H1 (cell line): ENCODE measurements around the gene FSCN2. TPM values are rescaled to one million over a fixed set of nuclear protein-coding genes. Genes with fewer than 3 reads are reported as not detected.

Experiments used
- CTCF ChIA-PET: fragments of 300-600 bp; sonication (Branson Sonifier 250); formaldehyde crosslinking; loops from one replicate; lab custom pipeline; 2021; ENCODE audit not compliant: partially characterized antibody; lab: Charles Lee
- POLR2A ChIA-PET: fragments of 300-600 bp; sonication (Branson Sonifier 250); formaldehyde crosslinking; loops from one replicate; lab custom pipeline; 2021; ENCODE audit warnings: inconsistent platforms; ENCODE audit not compliant: partially characterized antibody; lab: Charles Lee
- DNase-seq, 2 experiments: peaks; one replicate each; pipeline versions ENCODE4 v3.0.0 to v3.0.0-alpha.2; 2010 to 2022; ENCODE audit warnings: low spot score in 2 of 2, low read depth in 1 of 2, mixed read lengths in 1 of 2
- FAIRE-seq: peaks from 2 replicates; lab custom pipeline; 2011; peaks lifted over from hg19 to GRCh38; lab: Jason Lieb, UNC
- H2AFZ ChIP-seq: 2 replicates; pipeline ENCODE4 v1.8.1; 2012; ENCODE audit warnings: low read length, inconsistent platforms
- H2AK5ac ChIP-seq: 2 replicates; pipeline ENCODE4 v1.6.1; 2013; ENCODE audit warnings: low read depth, low read length
- H2BK120ac ChIP-seq: replicated peaks from 2 replicates; pipeline ENCODE3; 2013; ENCODE audit warnings: low read depth, low read length, inconsistent platforms
- H2BK12ac ChIP-seq: 2 replicates; pipeline ENCODE4 v1.6.1; 2013; ENCODE audit warnings: low read depth, low read length
- H2BK15ac ChIP-seq: 2 replicates; pipeline ENCODE4 v1.6.1; 2013; ENCODE audit warnings: low read length
- H2BK20ac ChIP-seq: 2 replicates; pipeline ENCODE4 v1.6.1; 2013; ENCODE audit warnings: low read length
- H2BK5ac ChIP-seq: 2 replicates; pipeline ENCODE4 v1.6.1; 2013; ENCODE audit warnings: low read depth, low read length
- H3K14ac ChIP-seq: 2 replicates; pipeline ENCODE4 v1.6.1; 2013; ENCODE audit warnings: inconsistent platforms; ENCODE audit not compliant: insufficient read length
- H3K18ac ChIP-seq: 2 replicates; pipeline ENCODE4 v1.6.1; 2013; ENCODE audit warnings: low read length; ENCODE audit errors: extremely low read depth
- H3K23ac ChIP-seq: 2 replicates; pipeline ENCODE4 v1.6.1; 2013; ENCODE audit warnings: inconsistent platforms; ENCODE audit not compliant: insufficient read length
- H3K23me2 ChIP-seq: 2 replicates; pipeline ENCODE4 v1.6.1; 2013; ENCODE audit warnings: low read depth, low read length
- H3K27ac ChIP-seq: 2 replicates; pipeline ENCODE4 v1.6.1; 2011; ENCODE audit warnings: low read depth, low read length, inconsistent platforms
- H3K27me3 ChIP-seq, 4 experiments: replicated peaks in 1 of 4; 1 replicate in 1 of 4; 2 replicates in 3 of 4; pipeline versions ENCODE4 v1.6.1 to v1.8.1; 2011 to 2013; ENCODE audit warnings: low read length in 3 of 4, mild to moderate bottlenecking in 3 of 4, inconsistent platforms in 2 of 4, mixed read lengths in 2 of 4, moderate library complexity in 1 of 4; ENCODE audit not compliant: control insufficient read depth in 3 of 4, insufficient read depth in 3 of 4; ENCODE audit errors: extremely low read depth in 1 of 4
- H3K36me3 ChIP-seq, 4 experiments: 2 replicates each; pipeline versions ENCODE4 v1.6.1 to v1.8.1; 2011 to 2013; ENCODE audit warnings: mild to moderate bottlenecking in 4 of 4, low read length in 3 of 4, moderate library complexity in 2 of 4, control low read depth in 1 of 4, inconsistent platforms in 1 of 4; ENCODE audit not compliant: insufficient read depth in 4 of 4, control insufficient read depth in 2 of 4
- H3K4ac ChIP-seq: replicated peaks from 2 replicates; pipeline ENCODE3; 2013; ENCODE audit warnings: low read length, low read depth, mixed read lengths, inconsistent platforms; ENCODE audit not compliant: insufficient read length
- H3K4me1 ChIP-seq, 4 experiments: replicated peaks in 1 of 4; 1 replicate in 1 of 4; 2 replicates in 3 of 4; pipeline versions ENCODE4 v1.6.1 to v1.8.1; 2011 to 2013; ENCODE audit warnings: low read length in 3 of 4, inconsistent platforms in 2 of 4, mixed read lengths in 1 of 4; ENCODE audit not compliant: insufficient read depth in 4 of 4, control insufficient read depth in 3 of 4
- H3K4me2 ChIP-seq, 2 experiments: 2 replicates each; pipeline versions ENCODE4 v1.6.1 to v1.8.1; 2011 to 2013; ENCODE audit warnings: low read depth in 2 of 2, low read length in 2 of 2, control low read depth in 1 of 2, inconsistent platforms in 1 of 2, mild to moderate bottlenecking in 1 of 2; ENCODE audit not compliant: insufficient read depth in 1 of 2
- H3K4me3 ChIP-seq, 4 experiments: fragments of 200-600, 300-600 bp in 1 of 4; sonication (generic), shearing (Covaris generic), sonication (Bioruptor Twin) in 1 of 4; 2 replicates each; pipeline versions ENCODE4 v1.5.1 to v1.8.1; 2011 to 2016; ENCODE audit warnings: low read length in 4 of 4, low read depth in 3 of 4, control low read depth in 2 of 4, inconsistent platforms in 2 of 4, mild to moderate bottlenecking in 2 of 4, mixed read lengths in 1 of 4, moderate library complexity in 1 of 4; ENCODE audit not compliant: insufficient read depth in 2 of 4; ENCODE audit errors: extremely low read depth in 1 of 4
- H3K56ac ChIP-seq: replicated peaks from 2 replicates; pipeline ENCODE3; 2013; ENCODE audit warnings: low read depth, mild to moderate bottlenecking, mixed read lengths, low read length, inconsistent platforms; ENCODE audit not compliant: insufficient read length
- H3K79me1 ChIP-seq: 2 replicates; pipeline ENCODE4 v1.6.1; 2013; ENCODE audit warnings: low read depth, low read length, control low read depth
- H3K79me2 ChIP-seq, 2 experiments: 2 replicates each; pipeline versions ENCODE4 v1.6.1 to v1.8.1; 2012 to 2013; ENCODE audit warnings: low read length in 2 of 2, mild to moderate bottlenecking in 2 of 2, inconsistent platforms in 1 of 2; ENCODE audit not compliant: insufficient read depth in 2 of 2, control insufficient read depth in 1 of 2
- H3K9ac ChIP-seq, 4 experiments: replicated peaks in 1 of 4; 1 replicate in 1 of 4; 2 replicates in 3 of 4; pipeline versions ENCODE4 v1.6.1 to v1.8.1; 2011 to 2013; ENCODE audit warnings: low read depth in 3 of 4, low read length in 3 of 4, control low read depth in 2 of 4, mild to moderate bottlenecking in 2 of 4, moderate library complexity in 2 of 4, inconsistent platforms in 1 of 4; ENCODE audit errors: extremely low read depth in 1 of 4
- H3K9me3 ChIP-seq, 2 experiments: 2 replicates each; pipeline versions ENCODE4 v1.6.1 to v1.8.1; 2012 to 2013; ENCODE audit warnings: mild to moderate bottlenecking in 2 of 2, moderate library complexity in 2 of 2, control low read depth in 1 of 2, inconsistent platforms in 1 of 2, low read depth in 1 of 2, low read length in 1 of 2, mixed read lengths in 1 of 2; ENCODE audit not compliant: insufficient read depth in 2 of 2
- H4K20me1 ChIP-seq, 2 experiments: replicated peaks in 1 of 2; 2 replicates each; pipeline versions ENCODE3 to v1.8.1; 2011 to 2013; ENCODE audit warnings: inconsistent platforms in 2 of 2, low read length in 2 of 2, mild to moderate bottlenecking in 1 of 2; ENCODE audit not compliant: insufficient read depth in 2 of 2, control insufficient read depth in 1 of 2
- H4K5ac ChIP-seq: 2 replicates; pipeline ENCODE4 v1.6.1; 2013; ENCODE audit warnings: low read length, low read depth, mixed read lengths, inconsistent platforms; ENCODE audit not compliant: insufficient read length
- H4K8ac ChIP-seq: 2 replicates; pipeline ENCODE4 v1.8.0; 2013; ENCODE audit warnings: mild to moderate bottlenecking, moderate library complexity, low read length, inconsistent platforms; ENCODE audit not compliant: insufficient read depth; ENCODE audit errors: extremely low read depth
- H4K91ac ChIP-seq: replicated peaks from 2 replicates; pipeline ENCODE3; 2013; ENCODE audit warnings: low read length, mixed read lengths, inconsistent platforms; ENCODE audit not compliant: insufficient read length
- BACH1 ChIP-seq: IDR thresholded peaks from 2 replicates; pipeline ENCODE4 v1.6.1; 2012; ENCODE audit warnings: low read length, improper control_type of control experiment
- CBX8 ChIP-seq: fragments of 300-800, 300-1000 bp; sonication (generic); IDR thresholded peaks from 2 replicates; pipeline ENCODE4 v1.7.1; 2016; ENCODE audit warnings: low read depth, low read length, borderline replicate concordance
- CEBPB ChIP-seq: IDR thresholded peaks from 2 replicates; pipeline ENCODE4 v1.6.1; 2012; ENCODE audit warnings: low read depth, low read length
- FOSL1 ChIP-seq: IDR thresholded peaks from 2 replicates; pipeline ENCODE4 v1.6.1; 2011; ENCODE audit warnings: mild to moderate bottlenecking, low read depth, low read length, moderate library complexity; ENCODE audit not compliant: insufficient read depth
- JUN ChIP-seq: IDR thresholded peaks from 2 replicates; pipeline ENCODE4 v1.6.1; 2011; ENCODE audit warnings: low read depth, mild to moderate bottlenecking, improper control_type of control experiment, low read length
- JUND ChIP-seq: IDR thresholded peaks from 2 replicates; pipeline ENCODE4 v1.6.1; 2011; ENCODE audit warnings: mild to moderate bottlenecking, improper control_type of control experiment, low read length
- RBBP5 ChIP-seq: IDR thresholded peaks from 2 replicates; pipeline ENCODE4 v1.7.1; 2012; ENCODE audit warnings: low read depth, mild to moderate bottlenecking, inconsistent platforms, low read length, moderate library complexity, borderline replicate concordance
- RXRA ChIP-seq: IDR thresholded peaks from 2 replicates; pipeline ENCODE4 v1.6.1; 2011; ENCODE audit warnings: low read depth, mild to moderate bottlenecking, low read length, moderate library complexity; ENCODE audit not compliant: insufficient read depth
- SUZ12 ChIP-seq: fragments of 200-600 bp; sonication (generic); IDR thresholded peaks from 2 replicates; pipeline ENCODE4 v1.6.1; 2012; ENCODE audit warnings: mild to moderate bottlenecking, inconsistent platforms, low read length, moderate library complexity, mixed read lengths
- TBP ChIP-seq: IDR thresholded peaks from 2 replicates; pipeline ENCODE4 v1.6.1; 2011; ENCODE audit warnings: low read depth, low read length, improper control_type of control experiment
- WGBS, 2 experiments: shearing (Covaris generic) in 1 of 2; methylation state at CpG; one replicate each; pipeline versions ENCODE4 v1.1.6 to v1.1.7; 2013 to 2015; ENCODE audit warnings: low lambda C conversion rate in 2 of 2, mixed read lengths in 2 of 2, inconsistent platforms in 1 of 2, low coverage in 1 of 2, missing lambda C conversion rate in 1 of 2; ENCODE audit not compliant: insufficient replicate concordance in 2 of 2, insufficient coverage in 1 of 2, insufficient read length in 1 of 2; ENCODE audit errors: extremely low coverage in 1 of 2, missing lambda C conversion rate in 1 of 2; 5-methylcytosine and 5-hydroxymethylcytosine counted together
- polyA plus RNA-seq, 7 experiments: library from polyadenylated mRNA; depleted of rRNA in 3 of 7; stranded (reverse) in 5 of 7; unstranded in 2 of 7; fragments of >200 nt in 5 of 7; fragments of 200-250 nt in 2 of 7; gene quantifications; 1 replicate in 5 of 7; 2 replicates in 1 of 7; 4 replicates in 1 of 7; pipeline versions ENCODE4 v1.2.1 to v1.2.3, GENCODE V29; 2011 to 2013; ENCODE audit warnings: missing spikeins in 2 of 7, mixed read lengths in 2 of 7
- total RNA-seq: library from RNA; stranded (reverse); fragmentation: NEBNext Ultra II Directional; extraction: Animal tissue kit (Norgen Biotek cat#: 25700); gene quantifications from 2 replicates; pipeline ENCODE4 v1.2.1, GENCODE V29; 2021

FSCN2 gene
- total and polyA plus RNA-seq, 2 of the 8 experiments (the other 6 are each of a cell fraction or from before 2014, with no cell fraction given): 0.18 to 0.30 TPM

- H4K20me1 ChIP-seq: peaks cover 2 to 6% of the 10 kb centered on the region in 2 experiments
- H4K8ac ChIP-seq: no peak overlapping the region; the same call in none of the 2 replicates
- no peak overlapping the region for H2BK20ac ChIP-seq
- H4K91ac ChIP-seq: no peak overlapping the region
- 91 to 100% methylated on average over 1 to 13 of the region's 13 CpGs for WGBS, 2 experiments
- H3K9me3 ChIP-seq: peaks cover 3 to 8% of the 10 kb centered on the region in 2 experiments; a peak in 2 of 4 replicates
- no peak for DNase-seq
- 0 out of 2 replicates have a peak, but pooled peaks cover 3% of the 10 kb centered on the region for H3K79me1 ChIP-seq
- H3K4ac ChIP-seq: no peak overlapping the region
- H3K18ac ChIP-seq: no peak overlapping the region
- no peak overlapping the region for H3K23ac ChIP-seq
- H3K56ac ChIP-seq: no peak overlapping the region
- H3K4me2 ChIP-seq: peak overlapping the region in 1 of 2 experiments; percentile 57; a peak in 1 of 4 replicates
- H2BK15ac ChIP-seq: no peak overlapping the region
- no peaks in the 10 kb centered on the region for H3K79me2 ChIP-seq
- no peak overlapping the region for H3K27ac ChIP-seq
- no peak overlapping the region for H2BK12ac ChIP-seq
- H4K5ac ChIP-seq: no peak overlapping the region
- TF ChIP-seq JUN (no peak), RBBP5 (no peak), FOSL1 (no peak), SUZ12 (no peak), RXRA (no peak), BACH1 (no peak), CEBPB (no peak), CBX8 (no peak), TBP (no peak), JUND (no peak)
- TF ChIP-seq, all 59 proteins: peak for 0
- POLR2A ChIA-PET: interaction anchor here (0.6 to 5.9 kb wide), 9 partner anchors 8 to 460 kb away, joined by 3 to 125 read pairs (median 4); partner anchors contain the start of genes ACTG1, FAAP100 and FSCN2
- H3K14ac ChIP-seq: no peak overlapping the region
- no peak overlapping the region for H2BK120ac ChIP-seq
- H2AFZ ChIP-seq: no peak overlapping the region
- no peak overlapping the region for H2AK5ac ChIP-seq
- H2BK5ac ChIP-seq: no peak overlapping the region
- peaks cover 28% of the 10 kb centered on the region; the same call in 1 of the 2 replicates for H3K23me2 ChIP-seq
- no peak overlapping the region for H3K4me3 ChIP-seq
- no peak for FAIRE-seq
- peaks cover 0 to 11% (median 5%) of the 10 kb centered on the region in 4 experiments; a peak in 5 of 7 replicates for H3K4me1 ChIP-seq
- CTCF ChIA-PET: interaction anchor here (0.9 to 3.6 kb wide), 6 partner anchors 10 to 282 kb away, joined by 3 to 33 read pairs (median 4); no protein-coding TSS in a partner anchor
- H3K27me3 ChIP-seq: peaks cover 8 to 28% (median 24%) of the 10 kb centered on the region in 4 experiments; a peak in 6 of 7 replicates
- H3K9ac ChIP-seq: no peak overlapping the region
- peaks cover 0 to 5% (median 0%) of the 10 kb centered on the region in 4 experiments; a peak in 3 of 8 replicates for H3K36me3 ChIP-seq
These were observed 7.5 kb downstream of the FSCN2 start for GRCh38 chr17:81535480-81536298.
